ENCODE data around the gene GAPDHS. TPM values are rescaled to one million over a fixed set of nuclear protein-coding genes. Genes with fewer than 3 reads are reported as not detected.

GAPDHS gene
- total and polyA plus RNA-seq, 4 donors, result not detected

GRCh38 chr19:35525873-35526272, 7.4 kb upstream of the GAPDHS start (continued):
- TF ChIP-seq ATF3 (IDR thresholded peaks at IDR 0.05), result no peak
- TF ChIP-seq, protein P1, sequence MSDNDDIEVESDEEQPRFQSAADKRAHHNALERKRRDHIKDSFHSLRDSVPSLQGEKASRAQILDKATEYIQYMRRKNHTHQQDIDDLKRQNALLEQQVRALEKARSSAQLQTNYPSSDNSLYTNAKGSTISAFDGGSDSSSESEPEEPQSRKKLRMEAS (IDR thresholded peaks at IDR 0.05), result no peak

- no peak within 1 kb of the TSS for H3K27ac ChIP-seq (ENCODE audit: low read depth in 1 of 2, low read length in 2 of 2)
- no peaks in the 10 kb centered on the region for H3K36me3 ChIP-seq (ENCODE audit: control insufficient read depth in 4 of 4, insufficient read depth in 3 of 4, low read depth in 1 of 4, low read length in 3 of 4)
- H3K9ac ChIP-seq (ENCODE audit: low read depth in 1 of 2, low read length in 2 of 2), result no peak within 1 kb of the TSS
- TF ChIP-seq HNF4A (conservative IDR thresholded peaks at IDR 0.05) (no peak), FOXA1 (IDR thresholded peaks at IDR 0.05) (no peak), TAF1 (conservative IDR thresholded peaks at IDR 0.05) (no peak), NR2F2 (IDR thresholded peaks at IDR 0.05) (no peak), YY1 (IDR thresholded peaks at IDR 0.05) (no peak), ATF3 (IDR thresholded peaks at IDR 0.05) (no peak), REST (IDR thresholded peaks at IDR 0.05) (no peak)
- TF ChIP-seq, protein P1 (IDR thresholded peaks at IDR 0.05), result no peak
- TF ChIP-seq, protein P2, sequence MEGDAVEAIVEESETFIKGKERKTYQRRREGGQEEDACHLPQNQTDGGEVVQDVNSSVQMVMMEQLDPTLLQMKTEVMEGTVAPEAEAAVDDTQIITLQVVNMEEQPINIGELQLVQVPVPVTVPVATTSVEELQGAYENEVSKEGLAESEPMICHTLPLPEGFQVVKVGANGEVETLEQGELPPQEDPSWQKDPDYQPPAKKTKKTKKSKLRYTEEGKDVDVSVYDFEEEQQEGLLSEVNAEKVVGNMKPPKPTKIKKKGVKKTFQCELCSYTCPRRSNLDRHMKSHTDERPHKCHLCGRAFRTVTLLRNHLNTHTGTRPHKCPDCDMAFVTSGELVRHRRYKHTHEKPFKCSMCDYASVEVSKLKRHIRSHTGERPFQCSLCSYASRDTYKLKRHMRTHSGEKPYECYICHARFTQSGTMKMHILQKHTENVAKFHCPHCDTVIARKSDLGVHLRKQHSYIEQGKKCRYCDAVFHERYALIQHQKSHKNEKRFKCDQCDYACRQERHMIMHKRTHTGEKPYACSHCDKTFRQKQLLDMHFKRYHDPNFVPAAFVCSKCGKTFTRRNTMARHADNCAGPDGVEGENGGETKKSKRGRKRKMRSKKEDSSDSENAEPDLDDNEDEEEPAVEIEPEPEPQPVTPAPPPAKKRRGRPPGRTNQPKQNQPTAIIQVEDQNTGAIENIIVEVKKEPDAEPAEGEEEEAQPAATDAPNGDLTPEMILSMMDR (IDR thresholded peaks at IDR 0.05; ENCODE audit: low read depth, low read length, missing input control), result no peak
- peaks cover 0 to 4% (median under 1%) of the 10 kb centered on the region in 4 donors for H3K27me3 ChIP-seq (ENCODE audit: control insufficient read depth in 4 of 4, insufficient read depth in 4 of 4, low read length in 3 of 4)
- no peak within 1 kb of the TSS for H3K4me3 ChIP-seq (ENCODE audit: low read depth in 1 of 3, low read length in 3 of 3)
- peaks cover 0 to 4% (median 0%) of the 10 kb centered on the region in 4 donors for H3K4me1 ChIP-seq (ENCODE audit: control insufficient read depth in 4 of 4, insufficient read depth in 4 of 4, low read length in 3 of 4)
- H3K9me3 ChIP-seq (ENCODE audit: control insufficient read depth in 4 of 4, low read length in 3 of 4), result no peaks in the 10 kb centered on the region
- WGBS, result 81% methylated on average over 11 of the region's 11 CpGs
- DNase-seq (ENCODE audit: low spot score), result no peak
Observed at GRCh38 chr19:35528218-35529038, 4.8 kb upstream of the GAPDHS start, which contains the start of gene SBSN. SBSN (minus strand) TSS chr19:35528311; CDS start chr19:35528281, 30 bp downstream.

All from liver (tissue), 9 donors.